H1 (cell line): Measurements from ENCODE around the gene DOCK8. TPM values are rescaled to one million over a fixed set of nuclear protein-coding genes. Genes with fewer than 3 reads are reported as not detected.

ENCODE experiments used
- CTCF ChIA-PET: fragments of 300-600 bp; sonication (Branson Sonifier 250); formaldehyde crosslinking; loops from one replicate; lab custom pipeline; 2021; ENCODE audit not compliant: partially characterized antibody; lab: Charles Lee
- POLR2A ChIA-PET: fragments of 300-600 bp; sonication (Branson Sonifier 250); formaldehyde crosslinking; loops from one replicate; lab custom pipeline; 2021; ENCODE audit warnings: inconsistent platforms; ENCODE audit not compliant: partially characterized antibody; lab: Charles Lee
- DNase-seq, 2 experiments: peaks; one replicate each; pipeline versions ENCODE4 v3.0.0 to v3.0.0-alpha.2; 2010 to 2022; ENCODE audit warnings: low spot score in 2 of 2, low read depth in 1 of 2, mixed read lengths in 1 of 2
- FAIRE-seq: peaks from 2 replicates; lab custom pipeline; 2011; peaks lifted over from hg19 to GRCh38; lab: Jason Lieb, UNC
- H2AFZ ChIP-seq: 2 replicates; pipeline ENCODE4 v1.8.1; 2012; ENCODE audit warnings: low read length, inconsistent platforms
- H2AK5ac ChIP-seq: 2 replicates; pipeline ENCODE4 v1.6.1; 2013; ENCODE audit warnings: low read depth, low read length
- H2BK120ac ChIP-seq: replicated peaks from 2 replicates; pipeline ENCODE3; 2013; ENCODE audit warnings: low read depth, low read length, inconsistent platforms
- H2BK12ac ChIP-seq: 2 replicates; pipeline ENCODE4 v1.6.1; 2013; ENCODE audit warnings: low read depth, low read length
- H2BK15ac ChIP-seq: 2 replicates; pipeline ENCODE4 v1.6.1; 2013; ENCODE audit warnings: low read length
- H2BK20ac ChIP-seq: 2 replicates; pipeline ENCODE4 v1.6.1; 2013; ENCODE audit warnings: low read length
- H2BK5ac ChIP-seq: 2 replicates; pipeline ENCODE4 v1.6.1; 2013; ENCODE audit warnings: low read depth, low read length
- H3K14ac ChIP-seq: 2 replicates; pipeline ENCODE4 v1.6.1; 2013; ENCODE audit warnings: inconsistent platforms; ENCODE audit not compliant: insufficient read length
- H3K18ac ChIP-seq: 2 replicates; pipeline ENCODE4 v1.6.1; 2013; ENCODE audit warnings: low read length; ENCODE audit errors: extremely low read depth
- H3K23ac ChIP-seq: 2 replicates; pipeline ENCODE4 v1.6.1; 2013; ENCODE audit warnings: inconsistent platforms; ENCODE audit not compliant: insufficient read length
- H3K23me2 ChIP-seq: 2 replicates; pipeline ENCODE4 v1.6.1; 2013; ENCODE audit warnings: low read depth, low read length
- H3K27ac ChIP-seq: 2 replicates; pipeline ENCODE4 v1.6.1; 2011; ENCODE audit warnings: low read depth, low read length, inconsistent platforms
- H3K27me3 ChIP-seq, 4 experiments: replicated peaks in 1 of 4; 1 replicate in 1 of 4; 2 replicates in 3 of 4; pipeline versions ENCODE4 v1.6.1 to v1.8.1; 2011 to 2013; ENCODE audit warnings: low read length in 3 of 4, mild to moderate bottlenecking in 3 of 4, inconsistent platforms in 2 of 4, mixed read lengths in 2 of 4, moderate library complexity in 1 of 4; ENCODE audit not compliant: control insufficient read depth in 3 of 4, insufficient read depth in 3 of 4; ENCODE audit errors: extremely low read depth in 1 of 4
- H3K36me3 ChIP-seq, 4 experiments: 2 replicates each; pipeline versions ENCODE4 v1.6.1 to v1.8.1; 2011 to 2013; ENCODE audit warnings: mild to moderate bottlenecking in 4 of 4, low read length in 3 of 4, moderate library complexity in 2 of 4, control low read depth in 1 of 4, inconsistent platforms in 1 of 4; ENCODE audit not compliant: insufficient read depth in 4 of 4, control insufficient read depth in 2 of 4
- H3K4ac ChIP-seq: replicated peaks from 2 replicates; pipeline ENCODE3; 2013; ENCODE audit warnings: low read length, low read depth, mixed read lengths, inconsistent platforms; ENCODE audit not compliant: insufficient read length
- H3K4me1 ChIP-seq, 4 experiments: replicated peaks in 1 of 4; 1 replicate in 1 of 4; 2 replicates in 3 of 4; pipeline versions ENCODE4 v1.6.1 to v1.8.1; 2011 to 2013; ENCODE audit warnings: low read length in 3 of 4, inconsistent platforms in 2 of 4, mixed read lengths in 1 of 4; ENCODE audit not compliant: insufficient read depth in 4 of 4, control insufficient read depth in 3 of 4
- H3K4me2 ChIP-seq, 2 experiments: 2 replicates each; pipeline versions ENCODE4 v1.6.1 to v1.8.1; 2011 to 2013; ENCODE audit warnings: low read depth in 2 of 2, low read length in 2 of 2, control low read depth in 1 of 2, inconsistent platforms in 1 of 2, mild to moderate bottlenecking in 1 of 2; ENCODE audit not compliant: insufficient read depth in 1 of 2
- H3K4me3 ChIP-seq, 4 experiments: fragments of 200-600, 300-600 bp in 1 of 4; sonication (generic), shearing (Covaris generic), sonication (Bioruptor Twin) in 1 of 4; 2 replicates each; pipeline versions ENCODE4 v1.5.1 to v1.8.1; 2011 to 2016; ENCODE audit warnings: low read length in 4 of 4, low read depth in 3 of 4, control low read depth in 2 of 4, inconsistent platforms in 2 of 4, mild to moderate bottlenecking in 2 of 4, mixed read lengths in 1 of 4, moderate library complexity in 1 of 4; ENCODE audit not compliant: insufficient read depth in 2 of 4; ENCODE audit errors: extremely low read depth in 1 of 4
- H3K56ac ChIP-seq: replicated peaks from 2 replicates; pipeline ENCODE3; 2013; ENCODE audit warnings: low read depth, mild to moderate bottlenecking, mixed read lengths, low read length, inconsistent platforms; ENCODE audit not compliant: insufficient read length
- H3K79me1 ChIP-seq: 2 replicates; pipeline ENCODE4 v1.6.1; 2013; ENCODE audit warnings: low read depth, low read length, control low read depth
- H3K79me2 ChIP-seq, 2 experiments: 2 replicates each; pipeline versions ENCODE4 v1.6.1 to v1.8.1; 2012 to 2013; ENCODE audit warnings: low read length in 2 of 2, mild to moderate bottlenecking in 2 of 2, inconsistent platforms in 1 of 2; ENCODE audit not compliant: insufficient read depth in 2 of 2, control insufficient read depth in 1 of 2
- H3K9ac ChIP-seq, 4 experiments: replicated peaks in 1 of 4; 1 replicate in 1 of 4; 2 replicates in 3 of 4; pipeline versions ENCODE4 v1.6.1 to v1.8.1; 2011 to 2013; ENCODE audit warnings: low read depth in 3 of 4, low read length in 3 of 4, control low read depth in 2 of 4, mild to moderate bottlenecking in 2 of 4, moderate library complexity in 2 of 4, inconsistent platforms in 1 of 4; ENCODE audit errors: extremely low read depth in 1 of 4
- H3K9me3 ChIP-seq, 2 experiments: 2 replicates each; pipeline versions ENCODE4 v1.6.1 to v1.8.1; 2012 to 2013; ENCODE audit warnings: mild to moderate bottlenecking in 2 of 2, moderate library complexity in 2 of 2, control low read depth in 1 of 2, inconsistent platforms in 1 of 2, low read depth in 1 of 2, low read length in 1 of 2, mixed read lengths in 1 of 2; ENCODE audit not compliant: insufficient read depth in 2 of 2
- H4K20me1 ChIP-seq, 2 experiments: replicated peaks in 1 of 2; 2 replicates each; pipeline versions ENCODE3 to v1.8.1; 2011 to 2013; ENCODE audit warnings: inconsistent platforms in 2 of 2, low read length in 2 of 2, mild to moderate bottlenecking in 1 of 2; ENCODE audit not compliant: insufficient read depth in 2 of 2, control insufficient read depth in 1 of 2
- H4K5ac ChIP-seq: 2 replicates; pipeline ENCODE4 v1.6.1; 2013; ENCODE audit warnings: low read length, low read depth, mixed read lengths, inconsistent platforms; ENCODE audit not compliant: insufficient read length
- H4K8ac ChIP-seq: 2 replicates; pipeline ENCODE4 v1.8.0; 2013; ENCODE audit warnings: mild to moderate bottlenecking, moderate library complexity, low read length, inconsistent platforms; ENCODE audit not compliant: insufficient read depth; ENCODE audit errors: extremely low read depth
- H4K91ac ChIP-seq: replicated peaks from 2 replicates; pipeline ENCODE3; 2013; ENCODE audit warnings: low read length, mixed read lengths, inconsistent platforms; ENCODE audit not compliant: insufficient read length
- CEBPB ChIP-seq: IDR thresholded peaks from 2 replicates; pipeline ENCODE4 v1.6.1; 2012; ENCODE audit warnings: low read depth, low read length
- EGR1 ChIP-seq: IDR thresholded peaks from 2 replicates; pipeline ENCODE4 v1.6.1; 2011; ENCODE audit warnings: low read depth, low read length, borderline replicate concordance
- WGBS, 2 experiments: shearing (Covaris generic) in 1 of 2; methylation state at CpG; one replicate each; pipeline versions ENCODE4 v1.1.6 to v1.1.7; 2013 to 2015; ENCODE audit warnings: low lambda C conversion rate in 2 of 2, mixed read lengths in 2 of 2, inconsistent platforms in 1 of 2, low coverage in 1 of 2, missing lambda C conversion rate in 1 of 2; ENCODE audit not compliant: insufficient replicate concordance in 2 of 2, insufficient coverage in 1 of 2, insufficient read length in 1 of 2; ENCODE audit errors: extremely low coverage in 1 of 2, missing lambda C conversion rate in 1 of 2; 5-methylcytosine and 5-hydroxymethylcytosine counted together
- polyA plus RNA-seq, 7 experiments: library from polyadenylated mRNA; depleted of rRNA in 3 of 7; stranded (reverse) in 5 of 7; unstranded in 2 of 7; fragments of >200 nt in 5 of 7; fragments of 200-250 nt in 2 of 7; gene quantifications; 1 replicate in 5 of 7; 2 replicates in 1 of 7; 4 replicates in 1 of 7; pipeline versions ENCODE4 v1.2.1 to v1.2.3, GENCODE V29; 2011 to 2013; ENCODE audit warnings: missing spikeins in 2 of 7, mixed read lengths in 2 of 7
- total RNA-seq: library from RNA; stranded (reverse); fragmentation: NEBNext Ultra II Directional; extraction: Animal tissue kit (Norgen Biotek cat#: 25700); gene quantifications from 2 replicates; pipeline ENCODE4 v1.2.1, GENCODE V29; 2021

Gene DOCK8
- total and polyA plus RNA-seq, 2 of the 8 experiments (the other 6 are each of a cell fraction or from before 2014, with no cell fraction given), result 0.57 to 2.0 TPM

DNA sequence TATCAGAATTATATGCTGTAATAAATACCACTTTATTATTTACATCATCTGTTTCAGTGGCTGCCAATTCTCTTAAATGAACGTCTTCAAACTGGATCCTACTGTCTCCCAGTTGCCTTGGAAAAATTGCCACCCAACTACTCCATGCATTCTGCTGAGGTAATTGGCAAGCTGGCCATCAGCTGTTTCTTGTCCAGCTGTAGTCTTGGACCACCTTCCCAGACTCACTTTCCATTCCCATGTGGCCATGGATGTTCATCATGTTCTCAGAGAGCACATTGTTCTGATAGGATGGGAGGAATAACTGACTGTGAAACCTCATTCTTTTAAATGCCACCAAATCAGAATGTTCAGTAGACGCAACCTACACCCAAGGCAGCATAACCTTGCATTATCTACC, 157.5 kb downstream of the DOCK8 start:
- Histone ChIP-seq H3K14ac (no peak overlapping the region), H2BK12ac (no peak overlapping the region), H3K56ac (no peak overlapping the region), H4K91ac (no peak overlapping the region), H3K4me3 (no peak overlapping the region), H4K20me1 (no peaks in the 10 kb centered on the region), H2BK15ac (no peak overlapping the region), H2AK5ac (no peak overlapping the region), H3K79me2 (no peaks in the 10 kb centered on the region), H3K36me3 (no peaks in the 10 kb centered on the region), H3K4me1 (peaks cover 0 to 4% (median 2%) of the 10 kb centered on the region in 4 experiments; a peak in 3 of 7 replicates), H3K4ac (no peak overlapping the region), H3K9me3 (no peaks in the 10 kb centered on the region), H3K27me3 (no peaks in the 10 kb centered on the region), H3K79me1 (no peaks in the 10 kb centered on the region), H4K8ac (no peak overlapping the region), H3K18ac (no peak overlapping the region), H3K27ac (no peak overlapping the region), H2BK20ac (no peak overlapping the region), H2AFZ (no peak overlapping the region), H3K4me2 (no peak overlapping the region), H3K23ac (no peak overlapping the region), H2BK5ac (no peak overlapping the region), H2BK120ac (no peak overlapping the region), H3K23me2 (no peaks in the 10 kb centered on the region), H3K9ac (no peak overlapping the region), H4K5ac (no peak overlapping the region)
- POLR2A ChIA-PET, result no interaction called here
- TF ChIP-seq EGR1 (no peak), CEBPB (no peak)
- 94% methylated on average over 2 of the region's 2 CpGs; no CpG with 5 or more reads in 1 of the 2 experiments for WGBS, 2 experiments
- FAIRE-seq, result no peak
- CTCF ChIA-PET, result interaction anchor here (0.9 to 1.0 kb wide), 2 partner anchors 21 to 24 kb away, joined by 3 to 4 read pairs; no protein-coding TSS in a partner anchor
- DNase-seq, result no peak
